HFF-Myc (cell line): ENCODE measurements around the gene INPP5E.

Experiments
- DNase-seq: peaks from one replicate; pipeline ENCODE4 v3.0.0-alpha.2; 2011; ENCODE audit warnings: low read depth; ENCODE audit errors: extremely low read depth
- H3K4me3 ChIP-seq: replicated peaks from 2 replicates; pipeline ENCODE4 v1.5.1; 2011; ENCODE audit warnings: low read depth, mild to moderate bottlenecking, control low read depth, low read length
- TF ChIP-seq, protein P1 (sequence below): IDR thresholded peaks from 2 replicates; pipeline ENCODE4 v1.5.1; 2012; ENCODE audit warnings: mild to moderate bottlenecking, low read depth, low read length, control low read depth; ENCODE audit errors: missing control alignments

Gene INPP5E

DNA sequence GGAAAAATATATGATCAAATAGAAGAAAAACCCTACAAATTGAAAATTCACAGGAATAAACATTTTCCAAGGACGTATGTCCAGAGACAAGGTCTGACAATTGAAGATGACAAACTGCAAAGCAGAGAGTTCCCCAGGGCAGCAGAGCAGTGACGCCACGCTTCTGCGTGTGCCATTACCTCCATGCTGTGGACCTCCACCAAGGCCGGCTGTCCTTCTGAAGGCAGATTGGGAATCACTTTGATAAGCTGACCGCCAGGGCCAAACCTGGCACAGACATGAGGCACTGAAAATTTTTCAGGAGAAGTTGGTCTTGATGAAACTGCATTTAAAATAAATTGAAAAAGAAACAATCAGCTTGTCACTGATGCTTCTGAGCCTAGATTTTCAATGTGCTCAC lies 24.6 kb upstream of the INPP5E start:
- TF ChIP-seq, protein P1, sequence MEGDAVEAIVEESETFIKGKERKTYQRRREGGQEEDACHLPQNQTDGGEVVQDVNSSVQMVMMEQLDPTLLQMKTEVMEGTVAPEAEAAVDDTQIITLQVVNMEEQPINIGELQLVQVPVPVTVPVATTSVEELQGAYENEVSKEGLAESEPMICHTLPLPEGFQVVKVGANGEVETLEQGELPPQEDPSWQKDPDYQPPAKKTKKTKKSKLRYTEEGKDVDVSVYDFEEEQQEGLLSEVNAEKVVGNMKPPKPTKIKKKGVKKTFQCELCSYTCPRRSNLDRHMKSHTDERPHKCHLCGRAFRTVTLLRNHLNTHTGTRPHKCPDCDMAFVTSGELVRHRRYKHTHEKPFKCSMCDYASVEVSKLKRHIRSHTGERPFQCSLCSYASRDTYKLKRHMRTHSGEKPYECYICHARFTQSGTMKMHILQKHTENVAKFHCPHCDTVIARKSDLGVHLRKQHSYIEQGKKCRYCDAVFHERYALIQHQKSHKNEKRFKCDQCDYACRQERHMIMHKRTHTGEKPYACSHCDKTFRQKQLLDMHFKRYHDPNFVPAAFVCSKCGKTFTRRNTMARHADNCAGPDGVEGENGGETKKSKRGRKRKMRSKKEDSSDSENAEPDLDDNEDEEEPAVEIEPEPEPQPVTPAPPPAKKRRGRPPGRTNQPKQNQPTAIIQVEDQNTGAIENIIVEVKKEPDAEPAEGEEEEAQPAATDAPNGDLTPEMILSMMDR, result no peak
- H3K4me3 ChIP-seq, result no peak overlapping the region

DNA sequence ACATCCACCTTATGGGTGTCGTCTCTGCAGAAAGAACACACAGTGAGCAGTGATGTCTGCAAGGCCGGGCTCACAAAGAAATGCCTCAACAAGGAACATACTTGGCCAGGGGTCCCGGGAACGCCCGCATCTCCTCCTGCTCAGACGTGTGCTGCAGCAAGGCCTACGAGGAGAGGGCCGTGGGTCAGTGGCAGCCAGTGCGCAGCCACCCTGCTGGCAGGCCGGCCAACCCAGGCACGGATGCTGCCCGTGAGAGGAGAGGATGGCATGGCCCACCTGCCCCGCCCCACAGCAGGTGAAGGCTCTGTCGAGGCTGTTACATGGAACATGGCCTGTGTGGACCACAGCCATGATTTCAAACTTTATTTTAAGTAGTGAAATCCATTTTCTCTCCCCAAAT lies 23.9 kb upstream of the INPP5E start:
- no peak for DNase-seq
- TF ChIP-seq, protein P1, result no peak
- no peak overlapping the region for H3K4me3 ChIP-seq

More for the DNA sequence above, 24.6 kb upstream of the INPP5E start:
- DNase-seq, result no peak

GRCh38 chr9:136462664-136463063 lies 23.0 kb upstream of the INPP5E start:
- DNase-seq, result no peak
- TF ChIP-seq, protein P1, result no peak
- H3K4me3 ChIP-seq, result no peak overlapping the region

GRCh38 chr9:136460772-136461325 lies 21.2 kb upstream of the INPP5E start:
- TF ChIP-seq, protein P1, result no peak
- no peak for DNase-seq

GRCh38 chr9:136459425-136459824 lies 19.8 kb upstream of the INPP5E start:
- H3K4me3 ChIP-seq, result no peak overlapping the region
- DNase-seq, result no peak
- TF ChIP-seq, protein P1, result no peak

More at GRCh38 chr9:136460772-136461325, 21.2 kb upstream of the INPP5E start:
- H3K4me3 ChIP-seq, result no peak overlapping the region

DNA sequence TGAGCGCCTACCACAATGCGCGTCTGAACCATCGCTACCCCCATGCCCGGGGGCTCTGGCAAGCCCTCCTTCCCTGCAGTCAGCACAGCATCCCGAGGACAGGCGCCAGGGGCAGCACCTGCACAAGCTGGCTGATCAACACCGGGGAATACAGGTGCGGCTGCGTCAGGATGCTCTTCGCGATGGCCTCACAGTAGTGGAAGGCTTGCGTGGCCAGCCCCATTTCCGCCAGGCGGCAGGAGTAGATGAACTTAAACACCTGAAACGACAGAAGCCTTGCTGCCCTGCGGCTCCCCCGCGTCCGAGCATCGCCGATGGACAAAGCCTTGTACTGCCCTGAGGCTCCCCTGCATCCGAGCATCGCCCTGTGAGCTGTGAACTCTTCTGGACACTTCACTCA lies 17.7 kb upstream of the INPP5E start:
- no peak for DNase-seq
- no peak overlapping the region for H3K4me3 ChIP-seq
- TF ChIP-seq, protein P1, result no peak

GRCh38 chr9:136456258-136456657 lies 16.6 kb upstream of the INPP5E start:
- no peak overlapping the region for H3K4me3 ChIP-seq
- TF ChIP-seq, protein P1, result no peak
- DNase-seq, result no peak
